Activated CD4-positive, alpha-beta T cell treated with anti-CD3 and anti-CD28 coated beads, Interleukin-2, amount 10 ng/mL, durations not matched to agents 7 days and 5 days (primary cell): ENCODE results near the gene GLT6D1. TPM values are rescaled to one million over a fixed set of nuclear protein-coding genes. Genes with fewer than 3 reads are reported as not detected.

ENCODE experiments used
- CTCF ChIA-PET: fragments of 350-600 bp; sonication (Branson Sonifier 250); formaldehyde crosslinking; loops from one replicate; lab custom pipeline; 2021; ENCODE audit warnings: antibody characterized with exemption; lab: Charles Lee
- POLR2A ChIA-PET: fragments of 350-600 bp; sonication (Branson Sonifier 250); formaldehyde crosslinking; loops from one replicate; lab custom pipeline; 2021; ENCODE audit warnings: antibody characterized with exemption; lab: Charles Lee
- DNase-seq: peaks from one replicate; pipeline ENCODE4 v3.0.0-alpha.2; 2020
- H3K27ac Mint-ChIP-seq: one replicate; pipeline ENCODE4 v1.8.0; 2021; ENCODE audit warnings: mild to moderate bottlenecking, moderate library complexity, mixed read lengths
- H3K27me3 Mint-ChIP-seq: one replicate; pipeline ENCODE4 v1.8.0; 2021; ENCODE audit warnings: mixed read lengths
- H3K36me3 Mint-ChIP-seq: one replicate; pipeline ENCODE4 v1.8.0; 2021; ENCODE audit warnings: low read depth, mixed read lengths
- H3K4me1 Mint-ChIP-seq: one replicate; pipeline ENCODE4 v1.8.0; 2021; ENCODE audit warnings: mixed read lengths
- H3K4me3 Mint-ChIP-seq: one replicate; pipeline ENCODE4 v1.8.0; 2021; ENCODE audit warnings: mild to moderate bottlenecking, moderate library complexity, mixed read lengths
- H3K9me3 Mint-ChIP-seq: one replicate; pipeline ENCODE4 v1.8.0; 2021; ENCODE audit warnings: mixed read lengths
- total RNA-seq, 2 experiments: library from RNA; stranded (reverse); gene quantifications; one replicate each; pipeline ENCODE4 v1.2.3, GENCODE V29; 2021

Gene GLT6D1
- total RNA-seq, 2 experiments from 2014 or later, result not detected

GRCh38 chr9:135590486-135591079 is 48.8 kb downstream of the GLT6D1 start:
- no peak overlapping the region for H3K27ac Mint-ChIP-seq
- no peak overlapping the region for H3K4me3 Mint-ChIP-seq
- no peaks in the 10 kb centered on the region for H3K36me3 Mint-ChIP-seq
- no peaks in the 10 kb centered on the region for H3K9me3 Mint-ChIP-seq
- CTCF ChIA-PET, result interaction anchor here (1.0 kb wide), 1 partner anchor 10 kb away, joined by 3 read pairs; no protein-coding TSS in a partner anchor
- DNase-seq, result no peak
- POLR2A ChIA-PET, result no interaction called here
- no peaks in the 10 kb centered on the region for H3K27me3 Mint-ChIP-seq
- no peaks in the 10 kb centered on the region for H3K4me1 Mint-ChIP-seq

GRCh38 chr9:135589596-135590485 is 49.5 kb downstream of the GLT6D1 start:
- H3K4me3 Mint-ChIP-seq, result no peak overlapping the region
- ChIA-PET POLR2A (no interaction called here), CTCF (no interaction called here)
- H3K9me3 Mint-ChIP-seq, result no peaks in the 10 kb centered on the region
- H3K27ac Mint-ChIP-seq, result no peak overlapping the region
- no peaks in the 10 kb centered on the region for H3K4me1 Mint-ChIP-seq
- DNase-seq, result no peak
- no peaks in the 10 kb centered on the region for H3K27me3 Mint-ChIP-seq
- H3K36me3 Mint-ChIP-seq, result no peaks in the 10 kb centered on the region

- H3K27me3 Mint-ChIP-seq, result no peaks in the 10 kb centered on the region
- H3K4me3 Mint-ChIP-seq, result no peak overlapping the region
- H3K4me1 Mint-ChIP-seq, result no peaks in the 10 kb centered on the region
- POLR2A ChIA-PET, result no interaction called here
- H3K36me3 Mint-ChIP-seq, result no peaks in the 10 kb centered on the region
- CTCF ChIA-PET, result no interaction called here
- DNase-seq, result no peak
- no peaks in the 10 kb centered on the region for H3K9me3 Mint-ChIP-seq
- H3K27ac Mint-ChIP-seq, result no peak overlapping the region
Measured at GRCh38 chr9:135588886-135589595, 50.3 kb downstream of the GLT6D1 start.

- DNase-seq, result no peak
- H3K9me3 Mint-ChIP-seq, result no peaks in the 10 kb centered on the region
- H3K36me3 Mint-ChIP-seq, result no peaks in the 10 kb centered on the region
- H3K4me3 Mint-ChIP-seq, result no peak overlapping the region
- H3K27ac Mint-ChIP-seq, result no peak overlapping the region
- H3K4me1 Mint-ChIP-seq, result no peaks in the 10 kb centered on the region
- no peaks in the 10 kb centered on the region for H3K27me3 Mint-ChIP-seq
- ChIA-PET CTCF (no interaction called here), POLR2A (no interaction called here)
Measured at GRCh38 chr9:135588371-135588770, 51.0 kb downstream of the GLT6D1 start.

- ChIA-PET CTCF (no interaction called here), POLR2A (no interaction called here)
- no peaks in the 10 kb centered on the region for H3K9me3 Mint-ChIP-seq
- H3K4me3 Mint-ChIP-seq, result no peak overlapping the region
- H3K36me3 Mint-ChIP-seq, result no peaks in the 10 kb centered on the region
- no peak for DNase-seq
- no peak overlapping the region for H3K27ac Mint-ChIP-seq
- H3K4me1 Mint-ChIP-seq, result no peaks in the 10 kb centered on the region
- H3K27me3 Mint-ChIP-seq, result no peaks in the 10 kb centered on the region
Measured at GRCh38 chr9:135587658-135588057, 51.7 kb downstream of the GLT6D1 start.

GRCh38 chr9:135586601-135587109 is 52.7 kb downstream of the GLT6D1 start:
- Mint-ChIP-seq H3K27me3 (no peaks in the 10 kb centered on the region), H3K27ac (no peak overlapping the region), H3K36me3 (no peaks in the 10 kb centered on the region), H3K4me3 (no peak overlapping the region), H3K4me1 (no peaks in the 10 kb centered on the region), H3K9me3 (no peaks in the 10 kb centered on the region)
- DNase-seq, result no peak
- ChIA-PET CTCF (interaction anchor here (1.2 kb wide), 1 partner anchor 35 kb away, joined by 3 read pairs; no protein-coding TSS in a partner anchor), POLR2A (no interaction called here)

- Mint-ChIP-seq H3K27me3 (no peaks in the 10 kb centered on the region), H3K4me1 (no peaks in the 10 kb centered on the region), H3K9me3 (no peaks in the 10 kb centered on the region), H3K36me3 (no peaks in the 10 kb centered on the region), H3K4me3 (no peak overlapping the region), H3K27ac (no peak overlapping the region)
- POLR2A ChIA-PET, result no interaction called here
- CTCF ChIA-PET, result no interaction called here
- no peak for DNase-seq
Measured at GRCh38 chr9:135584934-135585333, 54.4 kb downstream of the GLT6D1 start.

GRCh38 chr9:135584371-135584770 is 55.0 kb downstream of the GLT6D1 start:
- POLR2A ChIA-PET, result no interaction called here
- DNase-seq, result no peak
- H3K27me3 Mint-ChIP-seq, result no peaks in the 10 kb centered on the region
- no peaks in the 10 kb centered on the region for H3K9me3 Mint-ChIP-seq
- no peaks in the 10 kb centered on the region for H3K4me1 Mint-ChIP-seq
- no peak overlapping the region for H3K4me3 Mint-ChIP-seq
- CTCF ChIA-PET, result no interaction called here
- H3K27ac Mint-ChIP-seq, result peak overlapping the region; percentile 36
- H3K36me3 Mint-ChIP-seq, result no peaks in the 10 kb centered on the region

- Mint-ChIP-seq H3K9me3 (no peaks in the 10 kb centered on the region), H3K4me3 (no peak overlapping the region), H3K36me3 (no peaks in the 10 kb centered on the region), H3K27ac (no peak overlapping the region), H3K27me3 (no peaks in the 10 kb centered on the region), H3K4me1 (no peaks in the 10 kb centered on the region)
- ChIA-PET CTCF (no interaction called here), POLR2A (no interaction called here)
- no peak for DNase-seq
Measured at GRCh38 chr9:135583688-135584011, 55.7 kb downstream of the GLT6D1 start.

- H3K27ac Mint-ChIP-seq, result no peak overlapping the region
- H3K4me3 Mint-ChIP-seq, result no peak overlapping the region
- H3K4me1 Mint-ChIP-seq, result no peaks in the 10 kb centered on the region
- ChIA-PET POLR2A (no interaction called here), CTCF (no interaction called here)
- no peak for DNase-seq
- H3K27me3 Mint-ChIP-seq, result no peaks in the 10 kb centered on the region
- H3K36me3 Mint-ChIP-seq, result no peaks in the 10 kb centered on the region
- no peaks in the 10 kb centered on the region for H3K9me3 Mint-ChIP-seq
Measured at GRCh38 chr9:135582966-135583687, 56.2 kb downstream of the GLT6D1 start.

- ChIA-PET POLR2A (no interaction called here), CTCF (no interaction called here)
- Mint-ChIP-seq H3K27me3 (no peaks in the 10 kb centered on the region), H3K4me1 (no peaks in the 10 kb centered on the region), H3K36me3 (no peaks in the 10 kb centered on the region), H3K27ac (no peak overlapping the region), H3K4me3 (no peak overlapping the region), H3K9me3 (no peaks in the 10 kb centered on the region)
- no peak for DNase-seq
Measured at GRCh38 chr9:135582541-135582940, 56.8 kb downstream of the GLT6D1 start.

- Mint-ChIP-seq H3K27ac (no peak overlapping the region), H3K9me3 (no peaks in the 10 kb centered on the region), H3K4me3 (no peak overlapping the region), H3K4me1 (no peaks in the 10 kb centered on the region), H3K27me3 (no peaks in the 10 kb centered on the region), H3K36me3 (no peaks in the 10 kb centered on the region)
- POLR2A ChIA-PET, result no interaction called here
- DNase-seq, result no peak
- CTCF ChIA-PET, result no interaction called here
Measured at GRCh38 chr9:135581636-135582426, 57.5 kb downstream of the GLT6D1 start.
